Mucosa of stomach (tissue), 1 donor: ENCODE data around the gene CD7.
A peak's percentile ranks its signal among the peaks of the same experiment; 100 is the strongest.

ENCODE experiments used
- H3K27me3 ChIP-seq: one replicate; pipeline ENCODE4 v1.7.0; 2013; ENCODE audit warnings: mild to moderate bottlenecking, low read length; ENCODE audit not compliant: control insufficient read depth, insufficient read depth
- H3K36me3 ChIP-seq: one replicate; pipeline ENCODE4 v1.7.0; 2013; ENCODE audit warnings: low read length; ENCODE audit not compliant: control insufficient read depth, insufficient read depth
- H3K4me1 ChIP-seq: one replicate; pipeline ENCODE4 v1.7.0; 2013; ENCODE audit warnings: mild to moderate bottlenecking, low read length; ENCODE audit not compliant: control insufficient read depth, insufficient read depth
- H3K4me3 ChIP-seq: one replicate; pipeline ENCODE4 v1.7.0; 2013; ENCODE audit warnings: low read length
- H3K9ac ChIP-seq: one replicate; pipeline ENCODE4 v1.7.0; 2013; ENCODE audit warnings: mild to moderate bottlenecking, low read length, moderate library complexity
- H3K9me3 ChIP-seq: one replicate; pipeline ENCODE4 v1.7.0; 2013; ENCODE audit warnings: mild to moderate bottlenecking, low read length, moderate library complexity; ENCODE audit not compliant: control insufficient read depth
- donor health status: Pancreatic carcinoma.

CD7 gene

DNA sequence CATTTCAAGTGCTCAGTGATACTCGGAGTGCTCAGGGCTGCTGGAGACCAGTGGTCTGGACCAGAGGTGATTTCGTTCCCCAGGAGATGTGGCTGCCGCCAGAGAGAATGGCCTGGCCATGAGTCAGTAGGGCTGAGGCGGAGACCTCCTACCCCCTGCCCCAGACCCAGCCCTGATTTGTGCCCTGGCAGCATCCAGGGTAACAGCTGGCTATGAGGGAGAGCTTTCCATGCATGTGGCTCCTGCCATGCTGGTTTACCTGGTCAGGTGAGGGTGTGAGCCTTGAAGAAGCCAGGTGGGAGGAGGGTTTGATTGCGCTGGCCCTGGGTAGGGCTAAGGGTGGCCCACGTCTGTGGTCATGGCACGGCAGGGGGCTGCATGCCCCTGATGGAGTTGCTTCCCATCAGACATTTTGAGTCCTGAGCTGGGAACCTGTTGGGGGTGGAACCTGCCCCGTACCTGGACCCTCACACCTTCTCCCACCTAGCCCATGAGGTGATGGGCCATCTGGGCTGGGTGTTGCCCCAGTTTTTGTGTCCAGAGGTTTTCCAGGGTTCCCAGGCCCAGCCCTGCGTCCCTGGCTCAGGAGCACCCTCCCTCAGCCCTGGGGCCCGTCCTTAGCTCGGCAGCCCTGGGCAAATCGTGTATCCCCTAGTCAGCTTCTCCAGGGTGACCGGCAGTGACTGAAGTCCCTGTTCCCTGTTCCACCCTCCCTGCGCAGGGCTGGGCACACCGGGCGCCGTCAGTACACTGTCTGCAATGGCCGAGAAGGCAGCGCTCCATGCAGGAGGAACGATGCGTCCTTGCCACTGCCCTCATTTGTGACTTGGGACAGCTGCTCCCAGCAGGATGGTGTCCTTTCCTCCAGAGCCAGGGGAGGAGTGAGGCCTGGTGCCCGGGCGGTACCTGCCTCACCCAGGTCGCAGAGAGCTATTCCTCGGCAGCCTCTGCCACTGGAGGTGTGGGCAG, 34.9 kb downstream of the CD7 start:
- Histone ChIP-seq H3K27me3 (no peaks in the 10 kb centered on the region), H3K9me3 (no peaks in the 10 kb centered on the region), H3K9ac (peak overlapping the region; percentile 15)

DNA sequence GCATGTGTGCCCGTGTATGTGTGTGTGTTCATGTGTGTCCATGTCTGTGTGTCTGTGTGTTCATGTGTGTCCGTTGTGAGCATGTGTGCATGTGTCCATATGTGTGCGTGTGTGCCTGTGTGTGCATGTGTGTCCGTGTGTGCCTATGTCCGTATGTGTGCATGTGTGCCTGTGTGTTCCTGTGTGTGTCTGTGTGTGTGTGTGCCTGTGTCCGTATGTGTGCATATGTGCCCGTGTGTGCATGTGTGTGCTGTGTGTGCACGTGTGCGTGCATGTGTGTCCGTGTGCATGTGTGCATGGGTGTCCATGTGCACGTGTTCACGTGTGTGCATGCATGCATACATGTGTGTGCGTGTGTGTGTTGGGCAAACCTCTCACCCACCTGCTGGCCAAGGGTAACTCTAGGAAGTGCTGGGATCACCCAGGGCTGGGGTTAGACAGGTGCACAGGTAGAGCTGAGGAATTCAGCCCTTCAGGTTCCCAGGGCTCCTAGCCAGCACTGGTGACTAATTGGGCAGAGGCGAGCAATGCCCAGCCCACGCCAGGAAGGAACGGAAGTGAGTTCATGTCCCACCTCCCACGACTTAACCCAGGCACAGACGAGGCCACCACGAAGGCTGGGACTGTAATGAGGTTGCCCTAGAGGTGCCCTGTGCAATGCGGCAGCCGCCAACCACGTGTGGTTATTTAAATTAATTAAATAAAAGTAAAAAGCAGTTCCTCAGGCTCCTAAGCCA, 35.7 kb downstream of the CD7 start:
- Histone ChIP-seq H3K4me3 (no peak overlapping the region), H3K27me3 (no peaks in the 10 kb centered on the region), H3K4me1 (peaks cover 38% of the 10 kb centered on the region), H3K9ac (peak overlapping the region; percentile 15), H3K36me3 (no peaks in the 10 kb centered on the region), H3K9me3 (no peaks in the 10 kb centered on the region)

More for the DNA sequence above, 34.9 kb downstream of the CD7 start:
- Histone ChIP-seq H3K4me3 (no peak overlapping the region), H3K36me3 (no peaks in the 10 kb centered on the region), H3K4me1 (peaks cover 45% of the 10 kb centered on the region)

DNA sequence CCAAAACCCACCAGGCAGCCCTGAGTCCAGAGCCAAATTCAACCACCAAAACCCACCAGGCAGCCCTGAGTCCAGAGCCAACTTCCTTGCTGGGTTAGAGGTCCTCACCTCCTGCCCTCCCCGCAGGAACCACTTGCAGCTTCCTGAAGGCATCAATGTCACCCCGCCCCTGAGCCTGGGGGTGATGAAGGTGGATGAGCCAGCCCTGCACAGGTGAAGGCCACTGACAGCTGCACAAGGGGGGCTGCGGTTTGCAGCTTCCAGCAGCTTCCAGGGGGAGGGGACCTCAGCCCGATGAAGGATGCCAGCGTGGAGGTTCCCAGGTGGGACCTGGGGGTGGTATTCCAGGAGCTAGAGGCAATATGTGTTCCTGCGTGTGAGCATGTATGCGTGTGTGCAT, 36.3 kb downstream of the CD7 start:
- H3K9ac ChIP-seq: no peak overlapping the region
- H3K9me3 ChIP-seq: no peaks in the 10 kb centered on the region
- H3K4me3 ChIP-seq: no peak overlapping the region
- H3K36me3 ChIP-seq: no peaks in the 10 kb centered on the region
- no peaks in the 10 kb centered on the region for H3K27me3 ChIP-seq
- H3K4me1 ChIP-seq: peaks cover 38% of the 10 kb centered on the region

DNA sequence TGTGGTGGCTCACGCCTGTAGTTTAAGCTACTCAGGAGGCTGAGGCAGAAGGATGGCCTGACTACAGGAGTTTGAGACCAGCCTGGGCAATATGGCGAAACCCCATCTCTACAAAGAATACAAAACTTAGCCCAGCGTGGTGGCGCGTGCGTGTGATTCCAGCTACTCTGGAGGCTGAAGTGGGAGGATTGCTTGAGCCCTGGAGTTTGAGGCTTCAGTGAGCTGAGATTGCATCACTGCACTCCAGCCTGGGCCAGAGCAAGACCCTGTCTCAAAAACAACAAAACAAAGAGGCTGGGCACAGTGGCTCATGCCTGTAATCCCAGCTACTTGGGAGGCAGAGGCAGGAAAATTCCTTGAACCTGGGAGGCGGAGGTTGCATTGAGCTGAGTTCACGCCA, 36.9 kb downstream of the CD7 start:
- Histone ChIP-seq H3K4me3 (no peak overlapping the region), H3K27me3 (no peaks in the 10 kb centered on the region), H3K4me1 (peaks cover 38% of the 10 kb centered on the region), H3K36me3 (no peaks in the 10 kb centered on the region), H3K9me3 (no peaks in the 10 kb centered on the region), H3K9ac (no peak overlapping the region)

DNA sequence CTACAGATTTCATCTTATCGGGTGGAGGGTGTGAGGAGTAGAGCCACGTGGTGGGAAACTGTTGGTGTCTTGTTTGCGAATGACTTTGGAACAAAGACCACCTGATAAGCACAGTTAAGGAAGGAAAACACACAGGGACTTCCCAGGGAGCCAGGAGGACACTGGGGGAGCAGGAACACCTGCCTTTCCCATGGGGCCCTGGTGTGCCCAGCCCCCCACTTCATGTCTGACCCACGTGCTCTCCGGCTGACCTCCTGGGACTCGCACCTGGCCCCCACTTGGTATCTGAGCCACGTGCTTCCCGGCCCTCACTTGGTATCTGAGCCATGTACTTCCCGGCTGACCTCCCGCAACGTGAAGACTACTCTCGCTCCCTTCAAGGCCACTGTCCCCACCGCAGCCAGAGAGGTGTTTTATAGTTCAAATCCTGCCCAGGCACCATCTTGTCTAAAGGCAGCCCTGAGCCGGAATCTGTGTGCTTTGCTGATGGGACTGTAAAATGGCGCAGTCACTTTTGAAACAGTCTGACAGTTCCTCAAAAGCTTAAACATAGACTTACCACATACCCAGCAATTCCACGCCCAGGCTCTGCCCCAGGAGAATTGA, 38.5 kb downstream of the CD7 start:
- H3K9me3 ChIP-seq: no peaks in the 10 kb centered on the region
- H3K9ac ChIP-seq: no peak overlapping the region
- no peaks in the 10 kb centered on the region for H3K36me3 ChIP-seq
- no peaks in the 10 kb centered on the region for H3K27me3 ChIP-seq
- H3K4me3 ChIP-seq: no peak overlapping the region
- H3K4me1 ChIP-seq: peaks cover 47% of the 10 kb centered on the region

DNA sequence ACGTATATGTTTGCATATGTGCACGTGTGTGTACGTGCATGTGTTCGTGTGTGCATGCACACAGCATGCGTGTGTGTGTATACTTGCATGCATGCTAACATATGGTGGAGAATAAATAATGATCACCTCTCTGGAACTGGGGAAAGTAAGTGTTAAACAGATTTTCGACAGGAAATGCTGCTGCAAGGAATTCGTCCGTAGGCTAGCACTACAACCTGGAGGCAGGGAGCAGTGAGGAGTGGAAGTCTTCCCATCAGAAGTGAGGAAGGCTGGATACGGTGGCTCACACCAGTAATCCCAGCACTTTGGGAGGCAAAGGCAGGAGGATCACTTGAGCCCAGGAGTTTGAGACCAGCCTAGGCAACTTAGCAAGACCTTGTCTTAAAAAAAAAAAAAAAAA, 39.1 kb downstream of the CD7 start:
- H3K4me1 ChIP-seq: peaks cover 44% of the 10 kb centered on the region
- H3K36me3 ChIP-seq: no peaks in the 10 kb centered on the region
- H3K9ac ChIP-seq: no peak overlapping the region
- no peaks in the 10 kb centered on the region for H3K27me3 ChIP-seq
- H3K9me3 ChIP-seq: no peaks in the 10 kb centered on the region
- H3K4me3 ChIP-seq: no peak overlapping the region

DNA sequence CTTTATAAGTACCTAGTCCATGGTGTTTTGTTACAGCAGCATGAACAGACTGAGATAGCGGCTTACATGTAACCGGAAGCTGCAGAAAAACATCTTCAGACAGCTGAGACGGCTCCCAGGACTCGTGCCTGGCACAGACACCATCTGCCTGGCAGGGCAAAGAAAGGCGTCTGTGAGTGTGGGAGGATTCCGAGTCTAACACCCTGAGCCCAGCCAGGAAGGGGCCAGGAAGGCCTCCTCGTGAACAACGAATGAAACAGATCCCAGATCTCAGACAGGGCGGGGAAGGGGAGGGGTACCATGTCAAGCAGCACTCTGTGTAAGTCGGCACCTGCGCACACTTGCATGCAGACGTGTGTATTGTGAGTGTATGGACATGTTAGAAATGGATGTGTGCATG, 39.6 kb downstream of the CD7 start:
- Histone ChIP-seq H3K9ac (no peak overlapping the region), H3K27me3 (no peaks in the 10 kb centered on the region), H3K4me3 (no peak overlapping the region), H3K9me3 (no peaks in the 10 kb centered on the region), H3K4me1 (peaks cover 40% of the 10 kb centered on the region), H3K36me3 (no peaks in the 10 kb centered on the region)

- no peak overlapping the region for H3K9ac ChIP-seq
- no peaks in the 10 kb centered on the region for H3K27me3 ChIP-seq
- peaks cover 34% of the 10 kb centered on the region for H3K4me1 ChIP-seq
- H3K36me3 ChIP-seq: no peaks in the 10 kb centered on the region
- H3K4me3 ChIP-seq: no peak overlapping the region
- no peaks in the 10 kb centered on the region for H3K9me3 ChIP-seq
These were observed 40.5 kb downstream of the CD7 start for GRCh38 chr17:82276938-82277337.

GRCh38 chr17:82275326-82275725, 42.1 kb downstream of the CD7 start:
- Histone ChIP-seq H3K4me3 (no peak overlapping the region), H3K27me3 (no peaks in the 10 kb centered on the region), H3K9me3 (no peaks in the 10 kb centered on the region), H3K4me1 (peaks cover 37% of the 10 kb centered on the region), H3K36me3 (peaks cover 6% of the 10 kb centered on the region), H3K9ac (no peak overlapping the region)

DNA sequence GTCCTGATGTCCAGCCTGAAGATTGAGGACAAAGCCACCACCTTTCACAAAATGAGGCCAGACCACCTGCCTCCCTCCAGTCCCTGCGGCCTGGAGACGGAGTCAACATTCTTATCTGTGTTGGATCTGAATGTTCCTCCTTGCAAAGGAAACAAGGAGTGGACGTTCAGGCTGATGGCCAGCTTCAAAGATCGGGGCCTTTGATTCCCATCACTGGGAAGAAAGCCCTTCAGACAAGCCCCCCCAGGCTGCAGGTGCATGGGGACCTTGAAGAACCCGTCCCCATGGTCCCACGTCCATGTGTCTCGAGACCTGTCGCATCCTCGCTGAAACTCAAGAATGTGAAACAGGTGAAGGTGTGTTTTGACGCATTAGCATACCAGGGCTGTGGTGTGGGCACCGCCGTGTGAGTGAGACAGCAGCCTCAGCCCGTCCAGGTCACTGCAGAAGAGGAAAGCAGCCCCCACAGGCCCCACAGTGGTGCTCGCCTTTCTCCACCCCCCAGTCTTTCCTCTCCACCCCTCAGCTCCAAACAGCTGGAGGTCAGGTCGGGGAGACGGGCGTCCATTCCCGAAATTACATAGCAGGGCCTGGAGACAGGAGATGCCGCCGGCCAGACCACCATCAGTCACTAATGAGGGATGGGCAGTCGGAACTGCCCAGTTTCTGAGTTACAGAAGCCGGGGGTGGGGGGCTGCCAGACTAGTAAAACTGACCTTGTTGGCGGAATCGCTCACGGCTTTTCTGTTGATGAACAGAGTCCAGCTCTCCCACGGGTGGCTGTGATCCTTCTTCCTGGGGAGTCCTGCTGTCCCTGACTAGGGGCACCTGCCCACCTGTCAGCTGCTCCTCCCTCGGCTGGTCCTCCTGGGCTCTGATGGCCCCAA, 43.0 kb downstream of the CD7 start:
- Histone ChIP-seq H3K9ac (peak overlapping the region; percentile 87), H3K27me3 (no peaks in the 10 kb centered on the region), H3K4me3 (peak overlapping the region; percentile 51), H3K36me3 (peaks cover 6% of the 10 kb centered on the region), H3K9me3 (no peaks in the 10 kb centered on the region), H3K4me1 (peaks cover 47% of the 10 kb centered on the region)

DNA sequence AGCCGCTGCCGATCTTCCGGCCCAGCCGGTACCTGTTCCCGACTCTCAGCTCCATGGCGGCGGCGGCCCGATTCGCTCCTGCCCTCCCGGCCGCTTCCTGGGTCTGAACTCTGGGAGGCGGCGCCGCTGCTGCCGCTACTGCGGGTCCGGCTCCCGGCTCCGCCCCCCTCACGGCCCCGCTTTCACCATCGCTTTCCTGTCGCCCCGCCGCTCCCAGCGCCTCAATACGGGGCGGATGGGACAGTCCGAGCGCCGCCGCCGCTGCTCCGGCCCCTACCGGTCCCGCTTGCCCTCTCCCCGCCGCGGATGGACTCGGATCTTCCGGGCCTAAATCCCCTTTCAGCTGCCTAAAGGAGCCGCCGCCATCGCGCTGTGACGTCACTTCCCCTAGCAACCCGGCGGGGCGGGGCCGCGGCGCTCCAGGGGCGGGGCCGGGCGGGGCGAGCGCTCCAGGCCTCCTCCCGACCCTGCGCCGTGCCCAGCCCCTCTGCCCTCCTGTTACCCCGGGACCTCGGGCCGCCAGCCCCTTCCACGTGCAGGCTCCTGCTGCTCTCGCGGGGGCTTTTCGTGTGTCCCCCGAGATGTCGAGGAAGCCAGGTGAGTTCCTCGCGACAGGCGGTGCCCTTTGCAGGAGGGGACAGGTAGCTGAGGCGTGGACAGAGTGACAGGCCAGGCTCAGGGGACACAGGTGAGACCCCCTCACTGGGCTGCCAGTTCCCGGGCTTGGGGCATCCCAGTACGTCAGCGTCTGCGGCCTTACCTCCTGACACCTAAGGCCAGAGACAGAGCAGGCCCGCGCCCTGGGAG, 43.9 kb downstream of the CD7 start, which contains the start of gene CSNK1D:
CSNK1D (minus strand) TSS at position 374 of the 807 bp plus-strand sequence; CDS start at position 55, 319 bp downstream.
- Histone ChIP-seq H3K4me3 (peak within 1 kb of the TSS; percentile 51), H3K4me1 (peaks cover 49% of the 10 kb centered on the region), H3K27me3 (no peaks in the 10 kb centered on the region), H3K9ac (peak within 1 kb of the TSS; percentile 87), H3K9me3 (no peaks in the 10 kb centered on the region), H3K36me3 (peaks cover 6% of the 10 kb centered on the region)
